ENCODE results near the gene ELL2.
A peak's percentile ranks its signal among the peaks of the same experiment; 100 is the strongest.

Gene ELL2

DNA sequence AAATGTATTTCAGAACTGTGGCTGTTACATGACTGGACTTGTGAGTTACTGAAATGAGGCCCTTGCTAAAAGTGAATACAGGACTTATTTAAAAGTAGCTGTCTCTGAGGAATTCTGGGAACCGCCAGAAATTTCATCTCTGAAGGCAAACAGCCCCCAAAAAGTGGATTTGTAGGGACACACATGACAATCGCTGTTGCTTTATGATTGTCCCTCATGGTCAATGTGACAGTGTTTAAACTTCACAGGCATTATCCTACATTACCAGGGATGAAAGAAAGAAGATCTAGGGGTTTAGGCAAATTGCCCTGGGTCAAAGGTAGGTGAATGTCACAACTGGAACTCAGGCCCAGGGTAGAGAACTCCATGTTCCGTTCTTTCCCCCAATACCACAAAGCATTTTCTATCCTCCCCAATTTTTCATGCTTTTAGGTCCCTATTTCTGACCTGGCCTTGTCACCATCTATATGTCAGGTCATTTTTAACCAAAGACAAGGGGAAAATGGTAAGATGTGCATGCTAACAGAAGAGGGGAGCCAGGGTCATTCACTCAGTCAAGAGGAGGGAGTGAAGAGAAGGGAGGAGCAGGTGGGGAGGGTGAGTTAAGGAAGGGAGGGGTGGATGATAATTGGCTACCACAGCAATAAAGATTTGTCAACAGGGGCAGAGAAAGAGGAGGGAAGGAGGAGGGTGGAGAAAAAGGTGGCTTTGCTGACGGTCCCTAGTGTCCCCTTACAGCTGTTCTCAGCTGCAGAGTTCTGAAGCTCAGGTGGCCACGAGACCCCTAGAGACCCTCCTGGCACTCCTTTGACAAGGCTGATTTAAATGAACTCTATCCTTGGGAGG, 81.3 kb downstream of the ELL2 start:
- no peak for DNase-seq (ENCODE audit: low read depth)

DNA sequence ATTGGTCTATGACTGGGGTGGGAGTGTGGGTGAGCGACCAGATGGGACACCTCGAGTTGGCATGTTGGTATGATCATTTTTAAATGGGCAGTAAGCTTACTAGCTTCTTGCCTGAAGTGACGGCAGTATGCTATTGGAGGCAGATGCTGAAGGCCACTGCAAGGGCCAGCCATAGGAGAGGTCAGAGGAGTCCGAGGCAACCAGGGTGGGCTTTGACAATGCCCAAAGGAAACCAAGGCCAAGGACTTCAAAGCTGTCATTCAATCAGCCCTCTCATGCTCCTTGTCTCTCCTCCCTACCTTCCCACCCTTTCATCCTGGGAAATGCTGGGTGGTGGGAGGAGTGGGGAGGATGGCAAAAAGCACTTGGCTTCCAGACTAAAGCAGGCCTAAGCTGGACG, 82.0 kb downstream of the ELL2 start:
- DNase-seq (ENCODE audit: low read depth) = no peak

DNA sequence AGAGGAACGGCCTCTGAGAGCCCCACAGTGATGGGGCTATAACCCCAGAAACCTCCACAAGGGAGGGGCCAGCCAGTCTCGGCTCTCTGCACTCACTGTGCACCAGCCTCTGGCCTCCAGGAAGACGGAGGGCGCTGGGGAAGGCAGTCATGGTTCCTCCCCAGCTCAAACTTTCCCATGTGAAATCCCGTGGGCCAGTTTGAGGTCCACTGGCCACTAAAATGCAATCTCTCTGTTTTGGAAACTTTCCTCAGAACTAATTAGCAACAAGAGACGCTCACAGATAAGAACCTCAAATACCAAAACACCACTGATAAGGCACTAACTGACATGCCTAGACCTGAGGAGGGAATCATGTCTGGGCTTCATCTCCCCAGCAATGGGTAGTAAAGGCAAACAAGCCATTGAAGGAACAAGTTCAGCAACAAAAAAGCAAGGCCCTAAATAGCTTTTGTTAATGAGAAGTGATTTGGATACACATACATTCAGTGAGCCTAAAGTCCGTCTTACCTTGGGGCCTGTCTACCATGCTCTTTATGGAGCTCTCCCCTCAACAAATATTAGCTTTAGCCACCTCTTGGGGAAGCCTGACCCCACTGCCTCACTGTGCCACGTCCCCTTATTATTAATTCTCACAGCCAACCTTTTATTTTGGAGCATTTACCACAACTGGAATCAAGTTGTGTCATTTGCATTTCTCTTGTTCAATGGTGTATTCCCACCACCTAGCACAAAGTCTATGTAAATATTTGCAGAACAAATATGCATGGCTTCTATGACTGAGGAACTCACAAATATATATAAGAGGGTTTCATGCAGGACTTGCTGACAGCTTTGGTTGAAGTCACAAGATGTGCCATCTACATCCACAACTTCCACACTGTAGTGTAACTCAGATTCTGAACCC, 83.0 kb downstream of the ELL2 start:
- DNase-seq (ENCODE audit: low read depth) = no peak

DNA sequence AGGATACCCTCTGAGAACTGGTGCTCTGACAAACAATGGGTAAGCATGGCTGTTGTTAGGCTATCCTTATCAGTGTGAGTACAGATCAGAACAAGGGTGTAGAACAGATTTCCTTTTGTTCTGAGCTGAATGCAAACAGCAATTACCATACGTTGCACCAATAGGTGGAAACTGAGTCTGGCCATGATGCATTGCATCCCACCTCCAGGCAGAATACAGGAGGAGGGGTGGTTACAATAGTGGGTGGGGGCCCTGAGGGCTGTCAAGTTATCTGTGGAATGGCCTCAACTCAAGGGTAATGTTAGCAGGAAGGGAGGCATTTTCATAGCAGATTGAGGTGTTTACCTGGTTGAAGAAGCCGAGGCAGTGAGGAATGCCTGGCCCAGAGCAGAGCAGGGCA, 84.9 kb downstream of the ELL2 start:
- no peak for DNase-seq (ENCODE audit: low read depth)

DNA sequence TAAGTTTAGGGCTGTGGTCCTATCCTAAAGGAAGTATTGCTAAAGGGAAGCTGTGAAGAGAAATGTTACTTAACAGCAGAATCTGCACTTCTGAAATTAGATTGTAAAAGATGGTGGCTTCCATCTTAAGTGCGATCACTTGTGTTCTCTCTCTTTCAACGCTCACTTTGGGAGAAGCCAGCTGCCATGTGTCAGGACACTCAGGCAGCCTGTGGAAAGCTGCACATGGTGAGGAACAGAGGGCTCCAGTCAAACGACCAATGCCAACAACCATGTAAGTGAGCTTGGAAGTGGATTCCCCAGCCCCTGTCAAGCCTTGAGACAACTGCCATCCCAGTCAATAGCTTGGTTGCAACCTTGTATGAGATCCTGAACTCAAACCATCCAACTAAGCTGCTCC, 87.4 kb downstream of the ELL2 start:
- no peak for DNase-seq (ENCODE audit: low read depth)

DNA sequence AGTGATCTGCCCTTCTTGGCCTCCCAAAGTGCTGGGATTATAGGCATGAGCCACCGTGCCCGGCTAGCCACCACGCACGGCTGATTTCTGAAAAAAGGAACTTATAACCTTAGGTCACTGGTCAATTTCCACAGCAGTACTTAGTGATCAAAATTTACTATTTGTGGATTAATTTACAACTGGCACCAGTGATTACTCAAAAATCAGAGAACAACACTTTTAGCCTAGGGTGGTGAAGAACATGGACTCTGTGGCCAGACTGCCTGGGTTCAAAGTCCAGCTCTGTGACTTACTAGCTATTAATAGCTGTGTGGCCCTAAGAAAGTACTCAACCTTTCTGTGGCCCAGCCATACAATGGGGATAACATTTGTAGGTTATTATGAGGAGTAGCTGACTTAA, 88.3 kb downstream of the ELL2 start:
- no peak for DNase-seq (ENCODE audit: low read depth)

DNA sequence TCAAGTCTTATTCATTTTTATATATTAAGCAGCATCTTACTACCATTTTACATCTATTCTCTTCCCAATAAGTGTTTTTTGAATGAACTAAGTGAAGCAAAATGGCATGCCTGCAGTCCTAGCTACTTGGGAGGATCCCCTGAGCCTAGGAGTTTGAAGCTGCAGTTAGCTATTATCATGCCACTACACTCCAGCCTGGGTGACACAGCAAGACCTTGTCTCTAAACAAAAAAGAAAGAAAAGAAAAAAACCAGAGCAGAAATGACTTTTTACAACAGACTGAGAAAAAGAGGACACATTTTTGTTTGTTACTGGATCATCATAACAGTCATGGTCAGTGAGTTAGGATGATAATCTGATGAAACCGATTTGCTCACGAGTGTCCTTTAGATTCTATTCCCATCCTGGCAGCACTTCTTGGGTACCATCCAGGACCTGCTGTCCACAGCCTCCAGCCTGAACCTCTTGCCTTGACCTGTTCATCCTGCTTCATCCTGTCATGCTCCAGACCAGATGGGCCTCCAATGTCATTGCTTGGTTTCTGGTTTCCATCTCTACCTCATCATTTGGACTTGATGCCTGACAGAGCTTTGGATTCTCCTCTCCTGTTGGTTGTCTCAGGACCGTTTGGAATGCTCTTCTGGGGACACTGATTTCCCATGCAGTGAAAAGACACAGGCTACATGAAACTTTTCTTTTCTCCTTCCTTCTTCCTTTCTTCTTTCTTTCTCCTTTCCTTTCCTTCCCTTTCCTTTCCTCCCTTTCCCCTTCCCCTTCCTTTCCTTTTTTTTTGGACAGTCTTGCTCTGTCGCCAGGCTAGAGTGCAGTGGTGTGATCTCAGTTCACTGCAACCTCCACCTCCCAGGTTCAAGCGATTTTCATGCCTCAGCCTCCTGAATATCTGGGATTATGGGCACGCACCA, 89.0 kb downstream of the ELL2 start:
- DNase-seq (ENCODE audit: low read depth) = no peak

DNA sequence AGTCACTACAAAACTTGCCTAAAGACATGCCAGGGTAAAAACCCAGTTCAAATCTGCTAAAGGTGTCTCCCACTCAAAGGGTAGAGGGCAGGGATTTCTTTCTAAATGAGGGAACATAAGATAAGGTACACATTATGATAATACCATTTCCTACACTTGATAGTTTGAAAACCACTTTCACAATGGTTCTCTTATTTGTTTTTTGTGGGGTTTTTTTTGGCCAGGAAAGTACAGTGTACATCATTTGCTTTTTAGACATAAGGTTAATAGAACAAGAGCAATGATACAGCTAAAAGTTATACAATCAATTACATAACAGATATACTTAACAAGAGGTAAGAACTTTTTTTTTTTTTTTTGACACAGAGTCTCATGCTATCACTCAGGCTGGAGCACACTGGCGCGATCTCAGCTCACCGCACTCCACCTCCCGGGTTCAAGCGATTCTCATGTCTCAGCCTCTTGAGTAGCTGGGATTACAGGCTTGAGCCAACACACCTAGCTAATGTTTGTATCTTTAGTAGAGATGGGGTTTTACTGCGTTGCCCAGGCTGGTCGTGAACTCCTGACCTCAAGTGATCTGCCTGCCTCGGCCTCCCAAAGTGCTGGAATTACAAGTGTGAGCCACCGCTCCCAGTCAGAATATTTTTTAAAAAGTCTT, 90.4 kb downstream of the ELL2 start:
- DNase-seq (ENCODE audit: low read depth) = no peak

DNA sequence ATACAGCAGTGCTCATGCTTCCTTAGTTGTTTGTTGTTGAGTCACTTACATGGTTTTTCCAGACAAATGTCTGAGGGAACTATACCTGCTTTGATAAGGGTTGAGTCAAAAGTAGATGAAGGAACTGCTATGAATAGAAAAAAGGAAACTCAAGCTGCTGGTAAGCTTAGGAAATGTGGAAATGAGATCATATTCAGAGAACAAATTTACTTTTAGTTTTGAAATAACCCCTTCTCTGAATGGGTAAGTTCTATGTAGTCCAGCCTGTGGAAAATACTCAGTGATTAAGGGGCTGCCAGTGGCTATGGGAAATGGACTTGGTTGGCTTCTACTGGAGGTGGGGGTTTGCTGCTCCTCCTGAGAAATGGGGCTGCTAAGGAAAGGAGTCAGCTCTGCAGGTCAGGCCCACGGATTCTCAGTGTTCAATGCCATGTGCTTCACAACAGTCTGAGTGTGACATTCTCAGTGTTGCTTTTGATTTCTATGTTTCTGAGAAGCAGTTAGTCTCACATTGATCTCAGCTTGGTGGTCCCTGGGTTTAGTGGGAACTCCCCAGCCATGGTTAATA, 91.5 kb downstream of the ELL2 start:
- no peak for DNase-seq (ENCODE audit: low read depth)

DNA sequence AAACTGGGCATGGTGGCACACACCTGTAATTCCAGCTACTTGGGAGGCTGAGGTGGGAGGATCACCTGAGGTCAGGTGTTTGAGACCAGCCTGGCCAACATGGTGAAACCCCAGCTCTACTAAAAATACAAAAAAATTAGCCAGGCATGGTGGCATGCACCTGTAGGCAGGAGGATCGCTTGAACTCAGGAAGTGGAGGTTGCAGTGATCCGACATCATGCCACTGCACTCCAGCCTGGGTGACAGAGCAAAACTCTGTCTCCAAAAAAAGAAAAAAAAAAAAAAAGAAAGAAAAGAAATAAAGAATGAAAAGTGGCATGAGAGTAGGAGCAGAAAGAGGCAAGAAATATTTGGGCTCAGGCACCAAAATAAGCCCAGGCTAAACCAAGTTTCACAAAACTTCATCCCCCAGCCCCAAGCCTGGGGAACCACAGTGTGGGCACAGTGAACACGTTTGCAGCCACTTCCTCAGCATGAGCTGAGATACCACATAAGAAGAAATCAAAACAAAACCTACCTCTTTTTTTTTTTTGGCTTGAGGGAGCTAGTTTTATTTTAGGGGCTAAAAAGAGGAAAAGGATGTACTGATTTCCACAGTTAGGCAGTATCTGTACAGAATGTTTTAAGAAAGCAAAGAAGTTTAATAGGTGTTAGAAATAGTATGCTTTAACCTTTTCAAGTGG, 92.3 kb downstream of the ELL2 start:
- peak; percentile 52 for DNase-seq (ENCODE audit: low read depth)

DNA sequence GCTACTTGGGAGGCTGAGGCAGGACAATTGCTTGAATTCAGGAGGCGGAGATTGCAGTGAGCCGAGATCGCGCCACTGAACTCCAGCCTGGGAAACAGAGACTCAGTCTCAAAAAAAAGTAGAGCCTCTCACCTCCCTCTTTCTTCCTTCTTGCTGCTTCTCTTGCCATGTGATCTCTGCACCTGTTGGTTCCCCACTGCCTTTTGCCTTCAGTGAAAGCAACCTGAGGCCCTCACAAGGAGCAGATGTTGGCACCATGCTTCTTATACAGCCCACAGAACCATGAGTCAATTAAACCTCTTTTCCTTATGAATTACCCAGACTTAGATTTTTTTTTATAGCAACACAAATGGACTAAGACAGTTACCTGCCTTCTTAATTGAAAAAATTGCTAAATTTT, 93.5 kb downstream of the ELL2 start:
- DNase-seq (ENCODE audit: low read depth) = no peak

DNA sequence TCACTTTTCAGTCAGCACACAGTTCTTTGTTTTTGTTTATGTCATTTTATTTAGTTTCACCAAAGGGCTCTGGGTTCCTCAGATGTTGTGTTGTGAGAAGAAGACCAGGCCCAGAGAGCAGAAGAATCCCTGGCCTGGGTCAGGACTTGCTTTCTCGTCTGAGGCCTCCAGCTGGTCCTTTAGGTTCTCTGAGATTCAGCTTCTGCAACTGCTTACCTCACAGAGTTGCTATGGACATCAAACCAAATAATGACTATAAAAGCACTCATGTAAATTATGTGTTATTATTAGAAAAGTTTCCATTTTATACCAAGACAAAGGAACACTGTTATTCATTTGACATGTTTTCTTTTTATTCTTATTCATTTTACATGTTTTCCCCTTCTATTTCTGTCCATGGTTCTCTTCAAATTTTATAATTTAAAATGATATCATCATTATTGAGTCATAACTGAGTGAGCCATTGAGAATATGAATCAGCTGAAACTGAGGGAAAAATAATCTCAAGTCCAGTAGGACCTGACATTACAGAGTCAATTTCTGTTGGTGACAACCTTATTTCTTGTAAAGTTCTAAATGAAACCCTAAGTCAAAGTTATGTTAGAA, 95.1 kb downstream of the ELL2 start:
- DNase-seq (ENCODE audit: low read depth) = no peak

DNA sequence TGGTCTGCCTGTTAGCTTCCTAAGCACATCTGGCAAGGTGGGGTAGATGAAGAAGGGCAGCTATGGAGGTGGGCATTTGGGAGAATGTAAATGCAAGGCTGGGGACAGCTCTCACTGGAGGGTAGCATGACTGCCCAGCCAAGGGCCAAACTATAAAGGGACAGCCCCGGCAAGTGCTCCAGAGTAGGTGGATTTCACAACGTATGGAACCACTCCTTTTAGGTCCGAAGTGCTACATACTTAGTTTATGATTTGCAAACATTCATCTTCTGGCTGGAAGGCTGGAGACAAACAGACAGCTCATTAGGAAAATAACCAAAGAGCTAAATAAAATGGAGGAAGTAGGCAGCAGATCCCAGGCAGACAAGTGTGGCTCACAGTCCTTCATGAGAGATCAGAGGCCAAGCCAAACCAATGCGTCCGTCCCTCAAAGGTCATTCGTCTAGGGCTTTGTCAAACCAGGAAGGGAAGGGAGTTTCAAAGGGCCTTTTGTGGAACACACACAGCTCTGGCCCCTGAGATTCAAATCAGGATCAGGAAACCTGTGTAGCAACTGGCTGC, 96.6 kb downstream of the ELL2 start:
- DNase-seq (ENCODE audit: low read depth) = no peak

DNA sequence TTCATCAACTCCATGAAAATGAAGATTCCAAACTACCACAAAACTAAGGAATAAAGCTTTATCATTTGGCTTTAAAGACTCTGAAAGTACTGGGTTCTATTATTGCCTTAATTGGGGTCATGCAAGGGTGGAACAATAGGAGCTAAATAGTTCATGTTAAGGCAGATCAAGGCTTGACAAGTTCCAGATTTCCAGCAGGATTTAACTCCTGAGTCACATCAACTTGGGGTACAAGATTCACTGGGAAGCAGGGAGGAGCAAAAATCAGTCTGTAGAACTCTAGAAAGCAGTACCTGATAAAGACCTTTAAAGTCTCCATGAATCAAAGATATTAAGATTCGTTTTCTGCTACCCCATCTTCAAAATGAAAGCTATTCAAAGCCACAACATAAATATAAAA, 97.2 kb downstream of the ELL2 start:
- no peak for DNase-seq (ENCODE audit: low read depth)

DNA sequence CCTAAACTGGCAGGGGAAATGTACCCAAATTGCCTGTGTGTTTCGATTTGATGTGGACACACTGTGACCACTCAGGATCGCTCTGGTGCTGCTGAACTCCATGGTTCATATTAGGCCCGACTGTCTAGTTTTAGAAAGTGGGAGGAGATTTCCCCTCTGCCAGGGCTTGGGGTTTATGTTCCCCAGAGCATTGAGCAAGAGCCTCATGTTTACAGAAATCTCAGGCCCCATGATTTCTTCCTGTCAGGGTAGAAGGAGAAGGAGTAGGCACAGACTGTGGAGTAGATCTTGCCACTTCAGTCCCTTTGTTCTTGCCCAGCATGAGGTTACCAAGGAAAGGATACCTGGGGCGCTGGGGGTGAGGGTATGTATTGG, 98.3 kb downstream of the ELL2 start:
- DNase-seq (ENCODE audit: low read depth) = no peak

DNA sequence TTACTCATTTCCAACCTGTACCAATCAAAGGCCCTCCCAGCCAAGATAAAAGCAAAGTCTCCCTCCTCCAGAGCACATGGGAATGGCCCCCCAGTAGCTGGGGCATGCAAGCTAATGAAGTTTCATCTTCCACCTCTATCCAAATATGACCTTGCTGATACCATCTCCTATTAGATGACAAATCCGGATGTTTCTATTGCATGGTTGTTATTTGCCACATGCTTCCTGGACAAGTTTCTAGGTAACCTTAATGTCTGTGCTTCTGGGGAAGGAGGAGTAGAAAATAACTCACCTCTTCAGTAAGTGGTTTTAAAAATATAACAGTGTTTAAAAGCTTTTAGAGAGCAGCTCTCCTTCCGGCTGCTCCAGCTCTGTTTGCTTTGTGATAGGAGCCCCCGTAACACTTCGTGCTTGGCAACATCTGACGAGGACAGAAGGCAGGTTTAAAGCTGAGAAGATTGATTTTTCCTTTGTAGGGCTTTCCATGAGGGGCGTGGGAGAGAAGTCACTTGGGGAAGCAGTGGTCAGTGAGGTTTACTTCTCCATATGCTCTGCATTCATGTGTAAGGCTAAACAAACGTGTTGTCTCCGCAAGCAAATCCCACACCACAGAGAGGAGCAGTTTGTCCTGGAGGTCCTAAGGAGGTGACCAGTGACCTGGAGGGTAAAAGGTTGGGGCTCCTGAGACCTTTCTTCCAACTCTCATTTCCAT, 98.8 kb downstream of the ELL2 start:
- DNase-seq (ENCODE audit: low read depth) = no peak

DNA sequence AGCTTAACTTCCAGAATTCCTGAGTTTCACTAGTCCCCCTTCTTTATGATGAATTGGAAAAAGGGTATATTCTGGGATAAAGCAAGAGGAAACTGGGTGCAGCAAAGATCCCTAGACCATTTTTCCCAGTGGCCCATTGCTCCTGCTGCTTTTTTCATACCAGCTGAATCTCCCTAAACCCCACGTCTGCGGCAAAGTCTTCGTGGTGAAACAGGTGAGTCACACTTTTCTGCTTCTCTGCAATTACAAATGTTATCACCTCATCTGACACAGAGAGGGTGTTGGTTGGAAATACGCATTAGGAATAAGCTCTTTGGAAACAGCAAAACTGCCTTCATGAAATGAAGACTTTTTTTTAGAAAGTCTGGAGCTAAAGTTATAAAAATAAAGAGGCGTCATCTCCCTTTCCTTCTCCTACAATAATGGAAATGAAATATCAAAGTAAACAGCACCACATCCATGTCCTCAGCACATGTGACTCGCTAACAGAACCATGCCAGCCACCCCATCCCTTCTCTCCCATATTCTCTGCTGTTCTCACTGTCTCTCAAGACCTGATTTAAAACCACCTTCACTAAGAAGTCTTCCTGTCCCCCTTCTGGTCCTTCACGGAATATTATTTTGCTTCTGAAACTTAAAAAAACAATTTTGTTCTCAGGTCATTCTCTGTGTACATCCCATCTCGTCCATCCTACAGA, 99.6 kb downstream of the ELL2 start:
- DNase-seq (ENCODE audit: low read depth) = peak; percentile 6

DNA sequence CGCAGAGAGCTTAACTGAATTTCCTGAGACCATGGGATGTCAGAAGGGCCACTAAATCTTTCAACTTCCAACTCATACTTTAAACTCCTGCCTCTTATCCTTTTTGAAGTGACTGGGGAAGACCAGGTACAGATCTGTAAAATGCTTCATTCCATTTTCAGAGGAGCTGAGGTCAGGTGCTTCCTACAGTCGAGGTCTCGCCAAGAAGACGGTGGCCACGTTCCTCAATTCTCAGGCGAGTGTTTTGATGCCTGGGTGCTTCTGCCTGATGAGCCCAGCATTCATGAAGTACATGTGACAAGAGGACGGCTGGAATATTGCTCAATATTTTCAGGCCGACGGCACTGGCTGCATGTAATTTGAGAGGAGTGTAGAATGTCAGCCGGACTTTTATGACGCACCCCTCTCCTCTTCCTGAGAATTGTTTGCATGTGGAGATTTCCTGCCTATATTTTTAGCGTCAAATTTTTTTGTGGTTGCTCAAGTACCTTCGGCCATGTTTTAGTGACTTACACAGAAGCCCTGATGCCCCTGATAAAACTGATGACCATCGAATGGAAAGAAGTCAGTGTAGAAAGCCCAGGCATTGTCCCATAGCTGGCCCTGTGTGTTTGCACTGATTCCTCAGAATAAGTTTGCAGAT, 100.3 kb downstream of the ELL2 start:
- no peak for DNase-seq (ENCODE audit: low read depth)
